Peyer's patch (tissue), 4 donors: ENCODE data around the gene PPM1M.

Experiments
- CTCF ChIP-seq, 6 experiments: fragments of 450-650 bp in 4 of 6; fragments of 200-600 bp in 2 of 6; sonication (generic) in 1 of 6; IDR thresholded peaks; one replicate each; pipeline ENCODE4 v1.5.1; 2017 to 2019; ENCODE audit warnings: antibody characterized with exemption in 6 of 6, mild to moderate bottlenecking in 3 of 6, moderate library complexity in 1 of 6
- POLR2A ChIP-seq, 2 donors: fragments of 450-650 bp; IDR thresholded peaks; one replicate each; pipeline ENCODE4 v1.5.1; 2017; ENCODE audit warnings: antibody characterized with exemption in 2 of 2, mild to moderate bottlenecking in 2 of 2, moderate library complexity in 2 of 2

- TF ChIP-seq CTCF (IDR thresholded peaks at IDR 0.05): no peak
- no peak for TF ChIP-seq POLR2A (IDR thresholded peaks at IDR 0.05)
Observed at GRCh38 chr3:52248165-52248541, 2.6 kb downstream of the PPM1M start.
